Mesenchymal stem cell (in vitro differentiated cells and primary cell): ENCODE data around the gene PAK5.

ENCODE experiments used
- DNase-seq: peaks from one replicate; pipeline ENCODE4 v3.0.0-alpha.2; 2013
- H2AFZ ChIP-seq: one replicate; pipeline ENCODE4 v1.6.1; 2013; ENCODE audit warnings: low read depth, mild to moderate bottlenecking, control low read depth, inconsistent platforms, low read length, moderate library complexity
- H2AK5ac ChIP-seq: 2 replicates; pipeline ENCODE4 v1.6.1; 2013; ENCODE audit warnings: low read length, moderate library complexity, mild to moderate bottlenecking, inconsistent platforms; ENCODE audit not compliant: severe bottlenecking
- H2BK120ac ChIP-seq: one replicate; pipeline ENCODE4 v1.6.1; 2013; ENCODE audit warnings: low read depth, mild to moderate bottlenecking, inconsistent platforms, low read length, moderate library complexity
- H2BK12ac ChIP-seq, 2 experiments: one replicate each; pipeline ENCODE4 v1.6.1; 2013; ENCODE audit warnings: inconsistent platforms in 2 of 2, low read length in 2 of 2, mild to moderate bottlenecking in 2 of 2, moderate library complexity in 2 of 2, control low read depth in 1 of 2
- H2BK15ac ChIP-seq: one replicate; pipeline ENCODE4 v1.6.1; 2013; ENCODE audit warnings: mild to moderate bottlenecking, low read depth, inconsistent platforms; ENCODE audit not compliant: poor library complexity, severe bottlenecking
- H2BK5ac ChIP-seq: 2 replicates; pipeline ENCODE4 v1.6.1; 2013; ENCODE audit warnings: low read depth, mild to moderate bottlenecking, low read length, control low read depth, inconsistent platforms; ENCODE audit not compliant: poor library complexity, severe bottlenecking
- H3K14ac ChIP-seq, 2 experiments: one replicate each; pipeline ENCODE4 v1.6.1; 2013; ENCODE audit warnings: inconsistent platforms in 2 of 2, low read length in 2 of 2, control low read depth in 1 of 2, mild to moderate bottlenecking in 1 of 2, moderate library complexity in 1 of 2
- H3K18ac ChIP-seq, 2 experiments: one replicate each; pipeline ENCODE4 v1.6.1; 2013; ENCODE audit warnings: inconsistent platforms in 2 of 2, low read length in 2 of 2, control low read depth in 1 of 2, low read depth in 1 of 2, mild to moderate bottlenecking in 1 of 2
- H3K23ac ChIP-seq, 2 experiments: one replicate each; pipeline ENCODE4 v1.6.1; 2013; ENCODE audit warnings: inconsistent platforms in 2 of 2, low read length in 2 of 2, mild to moderate bottlenecking in 2 of 2, moderate library complexity in 2 of 2, control low read depth in 1 of 2
- H3K27ac ChIP-seq: 2 replicates; pipeline ENCODE4 v1.5.1; 2013; ENCODE audit warnings: mild to moderate bottlenecking, moderate library complexity, low read length, control low read depth, inconsistent platforms; ENCODE audit not compliant: poor library complexity, severe bottlenecking
- H3K27me3 ChIP-seq, 2 experiments: 2 replicates each; pipeline versions ENCODE4 v1.6.1 to v1.7.0; 2013; ENCODE audit warnings: low read length in 2 of 2, mild to moderate bottlenecking in 2 of 2, moderate library complexity in 2 of 2, control low read depth in 1 of 2, inconsistent platforms in 1 of 2; ENCODE audit not compliant: control insufficient read depth in 1 of 2, insufficient read depth in 1 of 2
- H3K36me3 ChIP-seq, 2 experiments: 2 replicates each; pipeline versions ENCODE4 v1.6.1 to v1.7.0; 2013; ENCODE audit warnings: low read length in 2 of 2, control low read depth in 1 of 2, inconsistent platforms in 1 of 2, low read depth in 1 of 2, mild to moderate bottlenecking in 1 of 2; ENCODE audit not compliant: insufficient read depth in 2 of 2, control insufficient read depth in 1 of 2
- H3K4ac ChIP-seq, 2 experiments: one replicate each; pipeline ENCODE4 v1.6.1; 2013; ENCODE audit warnings: inconsistent platforms in 2 of 2, low read length in 2 of 2, mild to moderate bottlenecking in 2 of 2, moderate library complexity in 2 of 2, control low read depth in 1 of 2, low read depth in 1 of 2
- H3K4me1 ChIP-seq: 2 replicates; pipeline ENCODE4 v1.6.1; 2013; ENCODE audit warnings: low read depth, low read length, control low read depth; ENCODE audit not compliant: control insufficient read depth, insufficient read depth
- H3K4me2 ChIP-seq: 2 replicates; pipeline ENCODE4 v1.6.1; 2013; ENCODE audit warnings: low read length, mild to moderate bottlenecking, inconsistent platforms; ENCODE audit not compliant: poor library complexity, severe bottlenecking
- H3K4me3 ChIP-seq, 2 experiments: 2 replicates each; pipeline versions ENCODE4 v1.5.1 to v1.7.0; 2013; ENCODE audit warnings: low read length in 2 of 2, mild to moderate bottlenecking in 2 of 2, control low read depth in 1 of 2, low read depth in 1 of 2; ENCODE audit not compliant: insufficient read depth in 1 of 2
- H3K79me1 ChIP-seq: replicated peaks from 2 replicates; pipeline ENCODE4 v1.6.1; 2013; ENCODE audit warnings: mild to moderate bottlenecking, control low read depth, low read length, inconsistent platforms; ENCODE audit not compliant: poor library complexity, severe bottlenecking
- H3K9ac ChIP-seq: 2 replicates; pipeline ENCODE4 v1.7.0; 2013; ENCODE audit warnings: mild to moderate bottlenecking, low read length, moderate library complexity
- H3K9me3 ChIP-seq: 2 replicates; pipeline ENCODE4 v1.7.0; 2013; ENCODE audit warnings: mild to moderate bottlenecking, low read length; ENCODE audit not compliant: control insufficient read depth
- H4K8ac ChIP-seq: one replicate; pipeline ENCODE4 v1.6.1; 2013; ENCODE audit warnings: inconsistent platforms, mild to moderate bottlenecking, low read length, moderate library complexity
- H4K91ac ChIP-seq: one replicate; pipeline ENCODE4 v1.6.1; 2013; ENCODE audit warnings: mild to moderate bottlenecking, low read length, inconsistent platforms
- WGBS: methylation state at CpG from one replicate; pipeline ENCODE4 v1.1.7; 2013; ENCODE audit warnings: mixed read lengths; 5-methylcytosine and 5-hydroxymethylcytosine counted together

Gene PAK5

DNA sequence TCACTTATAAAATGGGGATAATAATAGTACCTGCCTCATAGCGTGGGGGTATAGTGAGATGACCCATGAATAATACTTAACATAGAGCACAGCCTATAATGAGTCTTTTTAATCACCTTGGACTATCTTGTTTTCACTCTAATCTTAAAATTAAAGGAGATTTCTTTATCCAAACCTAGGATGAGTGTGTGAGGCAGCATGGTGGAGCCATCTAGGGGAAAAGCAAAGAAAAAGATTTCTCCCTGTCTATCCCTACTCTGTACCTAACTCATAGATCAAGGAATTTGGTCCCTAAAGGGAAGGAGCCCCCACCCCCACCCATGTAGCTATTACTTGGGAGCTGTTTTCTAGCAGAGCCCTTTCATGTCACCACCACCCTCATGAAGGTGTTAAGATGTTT lies 45.2 kb upstream of the PAK5 start:
- H3K27me3 ChIP-seq: no peaks in the 10 kb centered on the region
- no peak overlapping the region for H2AFZ ChIP-seq
- no peak overlapping the region for H3K4me2 ChIP-seq
- H3K4me1 ChIP-seq: no peaks in the 10 kb centered on the region
- H3K4ac ChIP-seq: no peak overlapping the region
- WGBS: no CpG with 5 or more reads among the region's 1 CpG
- H3K14ac ChIP-seq: no peak overlapping the region
- no peaks in the 10 kb centered on the region for H3K9me3 ChIP-seq
- no peak overlapping the region for H2AK5ac ChIP-seq
- no peak for DNase-seq
- no peaks in the 10 kb centered on the region for H3K79me1 ChIP-seq
- no peak overlapping the region for H3K4me3 ChIP-seq
- no peak overlapping the region for H3K27ac ChIP-seq
- no peaks in the 10 kb centered on the region for H3K36me3 ChIP-seq
- H4K91ac ChIP-seq: no peak overlapping the region
- no peak overlapping the region for H3K23ac ChIP-seq
- H2BK120ac ChIP-seq: no peak overlapping the region
- H3K9ac ChIP-seq: no peak overlapping the region
- H2BK15ac ChIP-seq: no peak overlapping the region
- H2BK12ac ChIP-seq: no peak overlapping the region
- no peak overlapping the region for H3K18ac ChIP-seq
- no peak overlapping the region for H2BK5ac ChIP-seq
- H4K8ac ChIP-seq: no peak overlapping the region

DNA sequence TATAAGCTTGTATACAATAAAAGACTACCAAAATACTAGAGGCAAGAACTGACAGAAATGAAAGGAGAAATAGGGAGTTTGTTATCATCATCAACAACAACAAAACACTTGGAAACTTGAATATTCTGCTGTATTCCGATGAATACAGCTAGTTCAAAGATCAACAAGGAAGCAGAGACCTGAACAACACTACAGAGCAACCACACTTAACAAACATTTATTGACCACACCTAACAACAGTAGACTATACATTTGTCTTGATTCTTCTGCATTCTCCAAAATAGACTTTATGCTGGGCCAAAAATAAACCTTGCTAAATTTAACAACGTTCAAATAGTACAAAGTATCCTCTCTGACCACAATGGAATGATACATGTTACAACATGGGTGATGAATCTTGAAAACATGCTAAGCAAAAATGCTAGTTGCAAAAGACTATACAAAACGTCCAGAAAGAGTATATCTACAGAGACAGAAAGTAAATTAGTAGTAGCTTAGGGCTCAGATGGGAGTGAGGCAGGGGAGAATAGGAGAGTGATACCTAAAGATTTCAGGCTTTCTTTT lies 39.1 kb upstream of the PAK5 start:
- Histone ChIP-seq H3K4me3 (no peak overlapping the region), H3K23ac (no peak overlapping the region), H2BK15ac (no peak overlapping the region), H2BK120ac (no peak overlapping the region), H2BK5ac (no peak overlapping the region), H2AK5ac (no peak overlapping the region), H4K8ac (no peak overlapping the region), H3K14ac (no peak overlapping the region), H3K9ac (no peak overlapping the region), H2BK12ac (no peak overlapping the region), H3K36me3 (no peaks in the 10 kb centered on the region), H3K27ac (no peak overlapping the region), H3K4me2 (no peak overlapping the region), H3K9me3 (peaks cover 4% of the 10 kb centered on the region), H3K4ac (no peak overlapping the region), H3K4me1 (no peaks in the 10 kb centered on the region), H4K91ac (no peak overlapping the region), H3K27me3 (no peaks in the 10 kb centered on the region), H3K79me1 (no peaks in the 10 kb centered on the region), H2AFZ (no peak overlapping the region), H3K18ac (no peak overlapping the region)
- no peak for DNase-seq
- 51% methylated on average over 2 of the region's 3 CpGs for WGBS

- Histone ChIP-seq H3K4me2 (no peak overlapping the region), H3K27ac (no peak overlapping the region), H3K4ac (no peak overlapping the region), H3K14ac (no peak overlapping the region), H3K9ac (no peak overlapping the region), H2BK12ac (no peak overlapping the region), H4K91ac (no peak overlapping the region), H3K36me3 (no peaks in the 10 kb centered on the region), H2AFZ (no peak overlapping the region), H3K4me1 (no peaks in the 10 kb centered on the region), H4K8ac (no peak overlapping the region), H3K18ac (no peak overlapping the region), H3K9me3 (no peaks in the 10 kb centered on the region), H2AK5ac (no peak overlapping the region), H3K23ac (no peak overlapping the region), H2BK5ac (no peak overlapping the region), H3K4me3 (no peak overlapping the region), H3K27me3 (no peaks in the 10 kb centered on the region), H3K79me1 (no peaks in the 10 kb centered on the region), H2BK120ac (no peak overlapping the region), H2BK15ac (no peak overlapping the region)
- 46% methylated on average over 6 of the region's 6 CpGs for whole genome bisulfite sequencing
- DNase-seq: no peak
Observed at GRCh38 chr20:9867196-9867980, 28.5 kb upstream of the PAK5 start.

DNA sequence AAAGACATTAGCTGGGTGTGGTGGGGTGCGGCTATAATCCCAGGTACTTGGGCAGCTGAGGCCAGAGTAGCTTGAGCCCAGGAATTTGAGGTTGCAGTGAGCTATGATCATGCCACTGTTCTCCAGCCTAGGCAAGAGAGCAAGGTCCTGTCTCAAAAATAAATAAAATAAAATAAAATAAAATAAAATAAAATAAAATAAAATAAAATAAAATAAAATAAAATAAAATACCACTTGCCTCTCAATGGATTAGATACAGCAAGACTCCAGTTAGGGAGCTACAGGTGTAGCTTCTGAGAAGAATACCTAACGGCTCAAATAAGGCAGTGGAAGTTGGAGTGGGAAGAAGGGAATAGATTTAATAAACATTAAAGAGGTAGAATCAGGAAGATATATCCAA lies 13.7 kb upstream of the PAK5 start:
- Histone ChIP-seq H2BK120ac (no peak overlapping the region), H3K9ac (no peak overlapping the region)
- WGBS: 75% methylated on average over 2 of the region's 2 CpGs

More for the DNA sequence above, 13.7 kb upstream of the PAK5 start:
- H3K4me1 ChIP-seq: no peaks in the 10 kb centered on the region
- no peak overlapping the region for H3K14ac ChIP-seq
- no peak overlapping the region for H3K18ac ChIP-seq
- H3K9me3 ChIP-seq: no peaks in the 10 kb centered on the region
- no peak overlapping the region for H3K4me2 ChIP-seq
- no peak overlapping the region for H3K23ac ChIP-seq
- H2BK15ac ChIP-seq: no peak overlapping the region
- no peak overlapping the region for H3K4me3 ChIP-seq
- H2BK12ac ChIP-seq: no peak overlapping the region
- H2AK5ac ChIP-seq: no peak overlapping the region
- no peaks in the 10 kb centered on the region for H3K27me3 ChIP-seq
- no peak for DNase-seq
- H3K79me1 ChIP-seq: no peaks in the 10 kb centered on the region
- no peak overlapping the region for H4K91ac ChIP-seq
- no peak overlapping the region for H2AFZ ChIP-seq
- no peak overlapping the region for H4K8ac ChIP-seq
- H3K36me3 ChIP-seq: no peaks in the 10 kb centered on the region
- H3K27ac ChIP-seq: no peak overlapping the region
- H2BK5ac ChIP-seq: no peak overlapping the region
- no peak overlapping the region for H3K4ac ChIP-seq
